HCT116 (cell line): ENCODE measurements around the gene TIAM1. TPM values are rescaled to one million over a fixed set of nuclear protein-coding genes. Genes with fewer than 3 reads are reported as not detected.

Experiments used
- ATAC-seq: fragments of 200-7000 bp; cut with Tn5 transposase; 2 replicates; pipeline ENCODE4 v1.9.1; 2020; ENCODE audit warnings: mild to moderate bottlenecking, moderate library complexity
- BruUV-seq: library from RNA; stranded (reverse); fragments of 400-500 nt; replicated peaks from 2 replicates; lab custom pipeline; 2021; lab: Mats Ljungman, UMichigan
- CTCF ChIA-PET: fragments of 300-600 bp; sonication (Branson Sonifier 250); formaldehyde crosslinking; loops from one replicate; lab custom pipeline; 2021; ENCODE audit warnings: antibody characterized with exemption; lab: Charles Lee
- POLR2A ChIA-PET: fragments of 300-600, 350-600 bp; sonication (Branson Sonifier 250); formaldehyde crosslinking; loops from one replicate; lab custom pipeline; 2021; ENCODE audit warnings: antibody characterized with exemption; lab: Charles Lee
- RAD21 ChIA-PET, 2 experiments: fragments of 300-600 bp; sonication (Branson Sonifier 250); formaldehyde crosslinking; loops; one replicate each; lab custom pipeline; 2023; ENCODE audit warnings: low total read pairs in 2 of 2; ENCODE audit not compliant: uncharacterized antibody in 2 of 2, unreplicated experiment in 2 of 2, low non-redundant PET in 1 of 2; lab: Charles Lee
- DNase-seq: peaks from one replicate; pipeline ENCODE4 v3.0.0-alpha.2; 2010; ENCODE audit warnings: low read depth, low spot score
- H2AFZ ChIP-seq: fragments of 200-600 bp; shearing (Covaris generic), sonication (generic); 2 replicates; pipeline ENCODE4 v1.6.1; 2017; ENCODE audit warnings: low read depth, mixed run types, mixed read lengths, antibody characterized with exemption, low read length; ENCODE audit not compliant: poor library complexity, severe bottlenecking
- H3K27ac ChIP-seq: 2 replicates; pipeline ENCODE4 v1.5.1; 2012; ENCODE audit warnings: low read depth, low read length
- H3K27me3 ChIP-seq: fragments of 200-600 bp; sonication (generic); 2 replicates; pipeline ENCODE4 v1.6.1; 2016; ENCODE audit warnings: mixed run types, low read length, mixed read lengths; ENCODE audit not compliant: insufficient read depth
- H3K36me3 ChIP-seq, 2 experiments: fragments of 200-500 bp in 1 of 2; fragments of 200-600 bp in 1 of 2; sonication (Bioruptor generic) in 1 of 2; sonication (generic) in 1 of 2; 2 replicates each; pipeline versions ENCODE4 v1.5.1 to v1.6.1; 2014 to 2016; ENCODE audit warnings: low read length in 2 of 2, inconsistent platforms in 1 of 2, mixed read lengths in 1 of 2, mixed run types in 1 of 2; ENCODE audit not compliant: insufficient read depth in 2 of 2, control insufficient read depth in 1 of 2
- H3K4me1 ChIP-seq, 2 experiments: fragments of 200-600 bp in 1 of 2; sonication (generic) in 1 of 2; 2 replicates each; pipeline versions ENCODE4 v1.5.1 to v1.6.1; 2012 to 2017; ENCODE audit warnings: low read length in 2 of 2, inconsistent platforms in 1 of 2, mild to moderate bottlenecking in 1 of 2, mixed read lengths in 1 of 2, mixed run types in 1 of 2, moderate library complexity in 1 of 2; ENCODE audit not compliant: insufficient read depth in 2 of 2, control insufficient read depth in 1 of 2
- H3K4me2 ChIP-seq: fragments of 200-600 bp; sonication (generic); 2 replicates; pipeline ENCODE4 v1.6.1; 2017; ENCODE audit warnings: mixed run types, low read length, mixed read lengths
- H3K4me3 ChIP-seq, 2 experiments: fragments of 200-600 bp in 1 of 2; sonication (generic) in 1 of 2; replicated peaks in 1 of 2; 2 replicates each; pipeline ENCODE4 v1.5.1; 2011 to 2016; ENCODE audit warnings: low read length in 2 of 2, control low read depth in 1 of 2, low read depth in 1 of 2, mild to moderate bottlenecking in 1 of 2, mixed read lengths in 1 of 2, mixed run types in 1 of 2
- H3K79me2 ChIP-seq: fragments of 200-600 bp; sonication (generic); 2 replicates; pipeline ENCODE4 v1.6.1; 2017; ENCODE audit warnings: mild to moderate bottlenecking, mixed run types, low read length, moderate library complexity, mixed read lengths; ENCODE audit not compliant: insufficient read depth
- H3K9ac ChIP-seq: fragments of 200-600 bp; sonication (generic); 2 replicates; pipeline ENCODE4 v1.6.1; 2016; ENCODE audit warnings: low read length, mixed read lengths
- H3K9me2 ChIP-seq: fragments of 200-600 bp; sonication (generic), shearing (Covaris generic); 2 replicates; pipeline ENCODE4 v1.6.1; 2017; ENCODE audit warnings: mixed run types, mild to moderate bottlenecking, moderate library complexity; ENCODE audit not compliant: insufficient read depth
- H3K9me3 ChIP-seq, 2 experiments: fragments of 200-500 bp in 1 of 2; fragments of 200-600 bp in 1 of 2; sonication (Bioruptor generic) in 1 of 2; sonication (generic) in 1 of 2; 2 replicates each; pipeline ENCODE4 v1.6.1; 2014 to 2017; ENCODE audit warnings: low read length in 2 of 2, mixed read lengths in 2 of 2, inconsistent platforms in 1 of 2, low read depth in 1 of 2, mild to moderate bottlenecking in 1 of 2, mixed run types in 1 of 2, moderate library complexity in 1 of 2; ENCODE audit not compliant: control insufficient read depth in 1 of 2, insufficient read depth in 1 of 2
- H4K20me1 ChIP-seq: fragments of 200-600 bp; sonication (generic), shearing (Covaris generic); 2 replicates; pipeline ENCODE4 v1.6.1; 2017; ENCODE audit warnings: mixed run types, mild to moderate bottlenecking, moderate library complexity; ENCODE audit not compliant: insufficient read depth
- ATF3 ChIP-seq: IDR thresholded peaks from 2 replicates; pipeline ENCODE4 v1.6.1; 2012
- CBX3 ChIP-seq: IDR thresholded peaks from 2 replicates; pipeline ENCODE4 v1.6.1; 2012; ENCODE audit warnings: low read depth
- CEBPB ChIP-seq: IDR thresholded peaks from 2 replicates; pipeline ENCODE4 v1.6.1; 2012; ENCODE audit warnings: low read depth
- EGR1 ChIP-seq: IDR thresholded peaks from 2 replicates; pipeline ENCODE4 v1.6.1; 2012; ENCODE audit warnings: low read depth
- ELF1 ChIP-seq: IDR thresholded peaks from 2 replicates; pipeline ENCODE4 v1.6.1; 2012; ENCODE audit warnings: low read depth, borderline replicate concordance
- EZH2phosphoT487 ChIP-seq: fragments of 200-600 bp; IDR thresholded peaks from 2 replicates; pipeline ENCODE4 v1.6.1; 2018; ENCODE audit warnings: antibody characterized with exemption, borderline replicate concordance
- FOSL1 ChIP-seq: IDR thresholded peaks from 2 replicates; pipeline ENCODE4 v1.6.1; 2012; ENCODE audit warnings: low read depth
- JUND ChIP-seq: IDR thresholded peaks from 2 replicates; pipeline ENCODE4 v1.6.1; 2012
- MAX ChIP-seq: IDR thresholded peaks from 2 replicates; pipeline ENCODE4 v1.6.1; 2012
- POLR2A ChIP-seq: IDR thresholded peaks from 2 replicates; pipeline ENCODE4 v1.7.0; 2011; ENCODE audit warnings: borderline replicate concordance; ENCODE audit not compliant: insufficient read depth, insufficient read length; ENCODE audit errors: extremely low read depth
- POLR2AphosphoS5 ChIP-seq: IDR thresholded peaks from 2 replicates; pipeline ENCODE4 v1.6.1; 2011; ENCODE audit warnings: mild to moderate bottlenecking, low read depth, low read length, moderate library complexity
- RAD21 ChIP-seq: IDR thresholded peaks from 2 replicates; pipeline ENCODE4 v1.6.1; 2012; ENCODE audit warnings: low read depth, mild to moderate bottlenecking
- REST ChIP-seq: IDR thresholded peaks from 2 replicates; pipeline ENCODE4 v1.6.1; 2012; ENCODE audit warnings: low read depth
- SIN3A ChIP-seq: IDR thresholded peaks from 2 replicates; pipeline ENCODE4 v1.6.1; 2012; ENCODE audit warnings: low read depth
- SP1 ChIP-seq: IDR thresholded peaks from 2 replicates; pipeline ENCODE4 v1.6.1; 2012; ENCODE audit warnings: low read depth
- SRF ChIP-seq: IDR thresholded peaks from 2 replicates; pipeline ENCODE4 v1.6.1; 2012; ENCODE audit warnings: low read depth
- TCF7L2 ChIP-seq: IDR thresholded peaks from 2 replicates; pipeline ENCODE4 v1.7.0; 2011; ENCODE audit warnings: borderline replicate concordance, inconsistent platforms; ENCODE audit not compliant: insufficient read depth, insufficient read length; ENCODE audit errors: extremely low read depth
- YY1 ChIP-seq: IDR thresholded peaks from 2 replicates; pipeline ENCODE4 v1.6.1; 2011; ENCODE audit warnings: low read length, low read depth, moderate library complexity, mild to moderate bottlenecking; ENCODE audit not compliant: insufficient replicate concordance; ENCODE audit errors: extremely low read depth
- ZNF274 ChIP-seq: fragments of 200-500 bp; sonication (Bioruptor generic); IDR thresholded peaks from 2 replicates; pipeline ENCODE4 v1.6.1; 2014; ENCODE audit warnings: mild to moderate bottlenecking, low read depth, low read length, inconsistent platforms
- intact Hi-C: fragments of 100-400 bp; cut with micrococcal nuclease; formaldehyde crosslinking; loops from 2 replicates; pipeline ENCODE4 v1.10.0; 2022
- total RNA-seq: library from RNA; stranded (reverse); gene quantifications from one replicate; pipeline ENCODE4 v1.2.1, GENCODE V29; 2021; ENCODE audit not compliant: unreplicated experiment
- TF ChIP-seq, protein P1 (sequence below), 3 experiments: fragments of 200-600 bp in 1 of 3; sonication (generic) in 1 of 3; IDR thresholded peaks in 2 of 3; conservative IDR thresholded peaks in 1 of 3; 2 replicates each; pipeline ENCODE4 v1.5.1; 2012 to 2017; ENCODE audit warnings: low read depth in 2 of 3, low read length in 2 of 3, antibody characterized with exemption in 1 of 3, borderline replicate concordance in 1 of 3, control low read depth in 1 of 3, mild to moderate bottlenecking in 1 of 3, mixed read lengths in 1 of 3, mixed run types in 1 of 3, moderate library complexity in 1 of 3; ENCODE audit not compliant: insufficient read depth in 1 of 3

Gene TIAM1
- total RNA-seq, 1 experiment from 2014 or later, result 47.8 TPM

DNA sequence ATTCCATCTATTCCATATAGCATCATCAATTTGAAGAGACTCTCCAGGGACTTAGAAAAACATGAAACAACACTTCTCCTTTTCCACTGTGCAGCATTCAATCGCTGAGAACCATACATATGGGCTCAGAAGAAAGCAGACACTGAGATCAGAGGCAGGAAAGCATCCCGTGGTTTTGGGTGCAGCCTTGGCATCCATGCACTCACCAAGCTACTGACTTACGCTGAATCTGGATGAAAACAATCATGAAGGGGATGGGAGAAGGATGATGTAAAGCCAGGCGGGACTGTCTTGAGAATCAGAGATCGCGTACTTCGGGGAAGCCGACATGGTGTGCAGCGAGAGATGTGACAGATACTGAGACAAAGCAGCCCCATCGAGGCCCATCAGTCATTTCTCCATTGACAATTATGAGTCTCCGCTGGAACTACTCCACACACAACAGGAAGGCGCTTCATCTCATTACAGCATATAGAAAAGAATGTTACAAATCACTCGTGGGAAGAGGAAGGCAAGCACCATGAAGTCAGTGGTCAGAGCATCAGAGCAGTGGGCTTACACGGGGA, 2.3 kb upstream of the TIAM1 start (continued):
- TF ChIP-seq SP1 (no peak), CEBPB (no peak), EZH2phosphoT487 (no peak), RAD21 (no peak), YY1 (no peak), CBX3 (no peak), POLR2A (no peak), TCF7L2 (no peak), JUND (no peak), ZNF274 (no peak), FOSL1 (no peak), SIN3A (no peak)

GRCh38 chr21:31345136-31345535, 1.1 kb upstream of the TIAM1 start:
- no peak overlapping the region for H2AFZ ChIP-seq
- no peak overlapping the region for H3K9ac ChIP-seq
- H3K79me2 ChIP-seq, result peaks cover 7% of the 10 kb centered on the region; the same call in 1 of the 2 replicates
- intact Hi-C loops, result loop anchor here (10.0 kb wide), 2 partner anchors 140 to 240 kb away; no protein-coding TSS in a partner anchor
- H3K27ac ChIP-seq, result no peak overlapping the region
- peaks cover 4 to 10% of the 10 kb centered on the region in 2 experiments; a peak in 1 of 4 replicates for H3K9me3 ChIP-seq
- no peaks in the 10 kb centered on the region for H3K9me2 ChIP-seq
- BruUV-seq, result no TSS peak
- H4K20me1 ChIP-seq, result no peaks in the 10 kb centered on the region
- H3K4me1 ChIP-seq, result peaks cover 27 to 46% of the 10 kb centered on the region in 2 experiments
- ATAC-seq (no peak), DNase-seq (no peak)
- ChIA-PET POLR2A (no interaction called here), CTCF (no interaction called here), RAD21 (no interaction called here)
- no peak overlapping the region for H3K4me2 ChIP-seq
- H3K27me3 ChIP-seq, result no peaks in the 10 kb centered on the region
- TF ChIP-seq EGR1, result no peak
- no peak for TF ChIP-seq REST
- no peak for TF ChIP-seq POLR2A
- no peak for TF ChIP-seq MAX
- TF ChIP-seq ELF1, result no peak
- TF ChIP-seq JUND, result no peak
- TF ChIP-seq POLR2AphosphoS5, result no peak
- no peak for TF ChIP-seq SRF
- TF ChIP-seq, protein P1, sequence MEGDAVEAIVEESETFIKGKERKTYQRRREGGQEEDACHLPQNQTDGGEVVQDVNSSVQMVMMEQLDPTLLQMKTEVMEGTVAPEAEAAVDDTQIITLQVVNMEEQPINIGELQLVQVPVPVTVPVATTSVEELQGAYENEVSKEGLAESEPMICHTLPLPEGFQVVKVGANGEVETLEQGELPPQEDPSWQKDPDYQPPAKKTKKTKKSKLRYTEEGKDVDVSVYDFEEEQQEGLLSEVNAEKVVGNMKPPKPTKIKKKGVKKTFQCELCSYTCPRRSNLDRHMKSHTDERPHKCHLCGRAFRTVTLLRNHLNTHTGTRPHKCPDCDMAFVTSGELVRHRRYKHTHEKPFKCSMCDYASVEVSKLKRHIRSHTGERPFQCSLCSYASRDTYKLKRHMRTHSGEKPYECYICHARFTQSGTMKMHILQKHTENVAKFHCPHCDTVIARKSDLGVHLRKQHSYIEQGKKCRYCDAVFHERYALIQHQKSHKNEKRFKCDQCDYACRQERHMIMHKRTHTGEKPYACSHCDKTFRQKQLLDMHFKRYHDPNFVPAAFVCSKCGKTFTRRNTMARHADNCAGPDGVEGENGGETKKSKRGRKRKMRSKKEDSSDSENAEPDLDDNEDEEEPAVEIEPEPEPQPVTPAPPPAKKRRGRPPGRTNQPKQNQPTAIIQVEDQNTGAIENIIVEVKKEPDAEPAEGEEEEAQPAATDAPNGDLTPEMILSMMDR (IDR thresholded peaks at IDR 0.05 in 2 of 3, conservative IDR thresholded peaks at IDR 0.05 in 1 of 3; ENCODE audit: borderline replicate concordance in 1 of 3, insufficient read depth in 1 of 3, low read depth in 2 of 3, low read length in 2 of 3), result no peak
- no peak for TF ChIP-seq ATF3
- H3K36me3 ChIP-seq, result no peaks in the 10 kb centered on the region
- H3K4me3 ChIP-seq, result no peak overlapping the region
